Upper lobe of left lung (tissue), 6 donors: ENCODE results near the gene GFER. TPM values are rescaled to one million over a fixed set of nuclear protein-coding genes. Genes with fewer than 3 reads are reported as not detected.
A peak's percentile ranks its signal among the peaks of the same experiment; 100 is the strongest.

Experiments
- ATAC-seq, 2 donors: fragments of 200-7000 bp; cut with Tn5 transposase; one replicate each; pipeline ENCODE4 v1.9.1; 2022; ENCODE audit warnings: mild to moderate bottlenecking in 2 of 2, moderate library complexity in 2 of 2; ENCODE audit not compliant: low FRiP score in 2 of 2
- DNase-seq, 2 donors: peaks; one replicate each; pipeline ENCODE4 v3.0.0-alpha.2; 2019 to 2020
- H3K27ac ChIP-seq, 4 donors: fragments of 200-600 bp; sonication (generic); one replicate each; pipeline ENCODE4 v1.5.1; 2016 to 2019
- H3K27me3 ChIP-seq, 4 donors: fragments of 200-600 bp; sonication (generic); one replicate each; pipeline ENCODE4 v1.5.1; 2017 to 2019
- H3K36me3 ChIP-seq, 4 donors: fragments of 200-600 bp; sonication (generic); one replicate each; pipeline ENCODE4 v1.5.1; 2016 to 2019
- H3K4me1 ChIP-seq, 4 donors: fragments of 200-600 bp; sonication (generic); one replicate each; pipeline ENCODE4 v1.5.1; 2018 to 2019
- H3K4me3 ChIP-seq, 4 donors: fragments of 200-600 bp; sonication (generic); one replicate each; pipeline ENCODE4 v1.5.1; 2017 to 2019; ENCODE audit warnings: mild to moderate bottlenecking in 2 of 4, moderate library complexity in 1 of 4
- H3K9me3 ChIP-seq, 4 donors: fragments of 200-600 bp; sonication (generic); one replicate each; pipeline ENCODE4 v1.5.1; 2018 to 2019
- CTCF ChIP-seq, 6 experiments: fragments of 450-650 bp in 4 of 6; fragments of 200-600 bp in 2 of 6; sonication (generic) in 2 of 6; IDR thresholded peaks; one replicate each; pipeline ENCODE4 v1.5.1; 2016 to 2019; ENCODE audit warnings: antibody characterized with exemption in 6 of 6
- EP300 ChIP-seq, 4 donors: sonication (generic); formaldehyde crosslinking; IDR thresholded peaks; one replicate each; pipeline ENCODE4 v1.5.1; 2017; ENCODE audit warnings: antibody characterized with exemption in 4 of 4, control low read depth in 2 of 4
- POLR2A ChIP-seq, 4 donors: fragments of 450-650 bp; IDR thresholded peaks; one replicate each; pipeline ENCODE4 v1.5.1; 2016 to 2017; ENCODE audit warnings: antibody characterized with exemption in 4 of 4, mild to moderate bottlenecking in 2 of 4
- POLR2AphosphoS5 ChIP-seq, 2 donors: sonication (generic); formaldehyde crosslinking; IDR thresholded peaks; one replicate each; pipeline ENCODE4 v1.5.1; 2017; ENCODE audit warnings: antibody characterized with exemption in 2 of 2
- WGBS, 2 donors: methylation state at CpG; one replicate each; pipeline ENCODE4 v1.1.5; 2017 to 2018; 5-methylcytosine and 5-hydroxymethylcytosine counted together
- total RNA-seq, 6 donors: library from RNA; depleted of rRNA in 4 of 6; stranded (reverse); fragments of >200 nt in 4 of 6; gene quantifications; one replicate each; pipeline versions ENCODE4 v1.1.0 to v1.2.1, GENCODE V29; 2016 to 2021
- donor health status: DM: no; HTN: no; CAD: no; lungs with moderate emphysema.
- donor health status: DM: no; HTN: yes; CAD: no; lungs with severe emphysema.

The GFER gene
- total RNA-seq, 6 donors from 2014 or later = 5.2 to 40.3 (median 24.7) TPM

GRCh38 chr16:1991135-1991551 lies 7.2 kb downstream of the GFER start:
- peaks cover 0 to 11% (median 8%) of the 10 kb centered on the region in 4 donors for H3K36me3 ChIP-seq
- H3K27ac ChIP-seq = peak overlapping the region in 1 of 4 donors; percentile 52
- TF ChIP-seq EP300 (IDR thresholded peaks at IDR 0.05) (no peak), CTCF (IDR thresholded peaks at IDR 0.05) (no peak), POLR2A (IDR thresholded peaks at IDR 0.05) (no peak), POLR2AphosphoS5 (IDR thresholded peaks at IDR 0.05) (no peak)
- ATAC-seq = no peak
- peaks cover 0 to 30% (median 21%) of the 10 kb centered on the region in 4 donors for H3K27me3 ChIP-seq
- H3K4me3 ChIP-seq = peak overlapping the region in 2 of 4 donors; percentile 46 to 51
- peaks cover 26 to 42% (median 29%) of the 10 kb centered on the region in 4 donors for H3K4me1 ChIP-seq
- peak; percentile 38 to 75 for DNase-seq
- H3K9me3 ChIP-seq = peaks cover 0 to 8% (median 2%) of the 10 kb centered on the region in 4 donors
- WGBS, 2 donors = 4 to 10% methylated on average over 4 to 14 of the region's 18 CpGs

- no peak for TF ChIP-seq EP300 (IDR thresholded peaks at IDR 0.05)
- no peak for TF ChIP-seq CTCF (IDR thresholded peaks at IDR 0.05)
- TF ChIP-seq POLR2A (IDR thresholded peaks at IDR 0.05) = no peak
- TF ChIP-seq POLR2AphosphoS5 (IDR thresholded peaks at IDR 0.05) = no peak
- H3K9me3 ChIP-seq = peaks cover 0 to 8% (median 2%) of the 10 kb centered on the region in 4 donors
- peak overlapping the region in 3 of 4 donors; percentile 34 to 58 (median 52) for H3K27ac ChIP-seq
- DNase-seq (no peak), ATAC-seq (no peak)
- peaks cover 26 to 42% (median 29%) of the 10 kb centered on the region in 4 donors for H3K4me1 ChIP-seq
- WGBS, 2 donors = 20 to 21% methylated on average over 13 to 22 of the region's 22 CpGs
- H3K27me3 ChIP-seq = peaks cover 0 to 30% (median 21%) of the 10 kb centered on the region in 4 donors
- H3K4me3 ChIP-seq = peak overlapping the region in 3 of 4 donors; percentile 35 to 51 (median 46)
- H3K36me3 ChIP-seq = peaks cover 0 to 7% (median 4%) of the 10 kb centered on the region in 4 donors
Measured at GRCh38 chr16:1991588-1991947, 7.6 kb downstream of the GFER start.

GRCh38 chr16:1991948-1992703 lies 8.1 kb downstream of the GFER start:
- Histone ChIP-seq H3K4me1 (peaks cover 26 to 42% (median 29%) of the 10 kb centered on the region in 4 donors), H3K27me3 (peaks cover 0 to 30% (median 21%) of the 10 kb centered on the region in 4 donors), H3K27ac (peak overlapping the region in 3 of 4 donors; percentile 34 to 58 (median 52)), H3K4me3 (peak overlapping the region in 3 of 4 donors; percentile 35 to 51 (median 46)), H3K36me3 (peaks cover 0 to 6% (median 4%) of the 10 kb centered on the region in 4 donors), H3K9me3 (peaks cover 0 to 8% (median 2%) of the 10 kb centered on the region in 4 donors)
- TF ChIP-seq EP300 (IDR thresholded peaks at IDR 0.05) (no peak), POLR2A (IDR thresholded peaks at IDR 0.05) (peak in 1 of 4 donors; percentile 58), POLR2AphosphoS5 (IDR thresholded peaks at IDR 0.05) (peak in 1 of 2 donors; percentile 51)
- WGBS, 2 donors = 7 to 9% methylated on average over 12 to 35 of the region's 96 CpGs
- ATAC-seq (peak; percentile 87 to 92), DNase-seq (peak; percentile 94 to 99)

GRCh38 chr16:1992704-1993317 lies 8.8 kb downstream of the GFER start:
- ATAC-seq (no peak), DNase-seq (peak in 1 of 2 donors; percentile 92)
- 49 to 50% methylated on average over 15 to 50 of the region's 50 CpGs for WGBS, 2 donors
- Histone ChIP-seq H3K4me3 (peak overlapping the region in 3 of 4 donors; percentile 35 to 51 (median 46)), H3K27ac (peak overlapping the region in 1 of 4 donors; percentile 58), H3K9me3 (peaks cover 0 to 8% (median 2%) of the 10 kb centered on the region in 4 donors), H3K27me3 (peaks cover 0 to 30% (median 21%) of the 10 kb centered on the region in 4 donors), H3K4me1 (peaks cover 26 to 42% (median 29%) of the 10 kb centered on the region in 4 donors), H3K36me3 (peaks cover 0 to 12% (median 5%) of the 10 kb centered on the region in 4 donors)
- TF ChIP-seq CTCF (IDR thresholded peaks at IDR 0.05) = no peak
- TF ChIP-seq POLR2AphosphoS5 (IDR thresholded peaks at IDR 0.05) = no peak
- TF ChIP-seq POLR2A (IDR thresholded peaks at IDR 0.05) = no peak
- no peak for TF ChIP-seq EP300 (IDR thresholded peaks at IDR 0.05)

- WGBS, 2 donors = 57 to 63% methylated on average over 2 of the region's 2 CpGs
Measured at GRCh38 chr16:1993731-1994131, 9.7 kb downstream of the GFER start.

More at GRCh38 chr16:1993731-1994131, 9.7 kb downstream of the GFER start:
- ATAC-seq (no peak), DNase-seq (peak; percentile 55 to 57)
- TF ChIP-seq CTCF (IDR thresholded peaks at IDR 0.05) (no peak), POLR2A (IDR thresholded peaks at IDR 0.05) (no peak), EP300 (IDR thresholded peaks at IDR 0.05) (no peak), POLR2AphosphoS5 (IDR thresholded peaks at IDR 0.05) (no peak)
- H3K9me3 ChIP-seq = peaks cover 0 to 8% (median 2%) of the 10 kb centered on the region in 4 donors
- no peak overlapping the region for H3K4me3 ChIP-seq
- no peak overlapping the region for H3K27ac ChIP-seq
- peaks cover 0 to 30% (median 21%) of the 10 kb centered on the region in 4 donors for H3K27me3 ChIP-seq
- peaks cover 26 to 42% (median 29%) of the 10 kb centered on the region in 4 donors for H3K4me1 ChIP-seq
- peaks cover 6 to 22% (median 14%) of the 10 kb centered on the region in 4 donors for H3K36me3 ChIP-seq
